Posterior cingulate gyrus (tissue), 11 donors: ENCODE measurements around the gene IFNGR2.
A peak's percentile ranks its signal among the peaks of the same experiment; 100 is the strongest.
"Not testable (repeated sequence)": the region's sequence is repeated elsewhere in the genome, so short reads cannot be mapped to it uniquely, and the experiment has no call there.

Source experiments
- DNase-seq, 10 donors: peaks; one replicate each; pipeline versions ENCODE4 v3.0.0 to v3.0.0-alpha.2; 2020 to 2021; ENCODE audit warnings: mixed read lengths in 3 of 10
- intact Hi-C: fragments of 100-400 bp; cut with DNase I; formaldehyde crosslinking; loops from one replicate; pipeline ENCODE4 v1.15.1; 2023

Gene IFNGR2

GRCh38 chr21:33374450-33375096 lies 28.6 kb upstream of the IFNGR2 start:
- intact Hi-C loops = loop anchor here (2.0 kb wide), 1 partner anchor 76 kb away; no protein-coding TSS in a partner anchor
- peak in 3 of 10 donors; percentile 31 to 42 (median 35) for DNase-seq

GRCh38 chr21:33375101-33375644 lies 28.0 kb upstream of the IFNGR2 start:
- intact Hi-C loops = loop anchor here (2.0 kb wide), 1 partner anchor 76 kb away; no protein-coding TSS in a partner anchor
- no peak for DNase-seq

GRCh38 chr21:33377221-33377920 lies 25.8 kb upstream of the IFNGR2 start:
- intact Hi-C loops = no loop called here
- no peak for DNase-seq

- intact Hi-C loops = no loop called here
- DNase-seq = no peak
Observed at GRCh38 chr21:33378081-33378480, 25.1 kb upstream of the IFNGR2 start.

GRCh38 chr21:33379934-33380333 lies 23.3 kb upstream of the IFNGR2 start:
- intact Hi-C loops, DNase-seq: not testable (repeated sequence)

GRCh38 chr21:33380483-33380998 lies 22.7 kb upstream of the IFNGR2 start:
- intact Hi-C loops = no loop called here
- DNase-seq = peak; percentile 55 to 97 (median 80)

GRCh38 chr21:33381381-33381780 lies 21.8 kb upstream of the IFNGR2 start:
- intact Hi-C loops, DNase-seq: not testable (repeated sequence)

GRCh38 chr21:33383056-33383888 lies 19.9 kb upstream of the IFNGR2 start:
- no peak for DNase-seq
- intact Hi-C loops = no loop called here

- no peak for DNase-seq
- intact Hi-C loops = no loop called here
Observed at GRCh38 chr21:33384841-33385331, 18.3 kb upstream of the IFNGR2 start.

- no peak for DNase-seq
- intact Hi-C loops = no loop called here
Observed at GRCh38 chr21:33386222-33386784, 16.9 kb upstream of the IFNGR2 start.

- intact Hi-C loops = no loop called here
- DNase-seq = no peak
Observed at GRCh38 chr21:33387294-33387693, 15.9 kb upstream of the IFNGR2 start.

GRCh38 chr21:33388188-33388587 lies 15.0 kb upstream of the IFNGR2 start:
- DNase-seq = no peak
- intact Hi-C loops = no loop called here

GRCh38 chr21:33390479-33390878 lies 12.7 kb upstream of the IFNGR2 start:
- intact Hi-C loops = no loop called here
- no peak for DNase-seq

- no peak for DNase-seq
- intact Hi-C loops = no loop called here
Observed at GRCh38 chr21:33391656-33392055, 11.6 kb upstream of the IFNGR2 start.

GRCh38 chr21:33392284-33392985 lies 10.8 kb upstream of the IFNGR2 start:
- intact Hi-C loops = no loop called here

GRCh38 chr21:33393348-33393747 lies 9.9 kb upstream of the IFNGR2 start:
- DNase-seq = no peak
- intact Hi-C loops = no loop called here

More at GRCh38 chr21:33392284-33392985, 10.8 kb upstream of the IFNGR2 start:
- no peak for DNase-seq

GRCh38 chr21:33394260-33394659 lies 9.0 kb upstream of the IFNGR2 start:
- intact Hi-C loops = no loop called here
- no peak for DNase-seq

GRCh38 chr21:33395891-33396331 lies 7.3 kb upstream of the IFNGR2 start:
- intact Hi-C loops = no loop called here
- DNase-seq = no peak

- no peak for DNase-seq
Observed at GRCh38 chr21:33396436-33396835, 6.8 kb upstream of the IFNGR2 start.

More at GRCh38 chr21:33396436-33396835, 6.8 kb upstream of the IFNGR2 start:
- intact Hi-C loops = no loop called here
